ENCODE data around the gene CASZ1. TPM values are rescaled to one million over a fixed set of nuclear protein-coding genes. Genes with fewer than 3 reads are reported as not detected.

CASZ1 gene
- polyA plus RNA-seq, 3 donors = 0.30 to 3.7 (median 0.50) TPM

- intact Hi-C loops (cut with micrococcal nuclease) = no loop called here
- Mint-ChIP-seq H3K4me1 (peaks cover 34% of the 10 kb centered on the region), H3K27me3 (ENCODE audit: low read depth in 3 of 3) (peaks cover 14 to 22% (median 17%) of the 10 kb centered on the region in 3 donors), H3K4me3 (peak overlapping the region; percentile 55 to 90), H3K27ac (peak overlapping the region in 2 of 7 donors; percentile 41 to 94), H3K36me3 (peaks cover 0 to 2% of the 10 kb centered on the region in 2 donors), H3K9me3 (no peaks in the 10 kb centered on the region)
- peaks cover 19 to 24% of the 10 kb centered on the region in 2 donors for H3K4me1 ChIP-seq (ENCODE audit: control insufficient read depth in 1 of 2, insufficient read depth in 2 of 2, low read length in 2 of 2)
- no peak overlapping the region for H3K9ac ChIP-seq (ENCODE audit: insufficient read depth, low read length, poor library complexity, severe bottlenecking)
- H3K27ac ChIP-seq (ENCODE audit: low read depth in 1 of 2, low read length in 2 of 2) = no peak overlapping the region
- peak; percentile 57 for TF ChIP-seq CTCF (IDR thresholded peaks at IDR 0.05)
- H2AFZ ChIP-seq (ENCODE audit: insufficient read depth, low read depth, low read length, poor library complexity, severe bottlenecking) = no peak overlapping the region
- WGBS (ENCODE audit: insufficient coverage) = 82% methylated on average over 6 of the region's 13 CpGs
- no peaks in the 10 kb centered on the region for H3K36me3 ChIP-seq (replicated peaks in 1 of 2; ENCODE audit: control insufficient read depth in 1 of 2, insufficient read depth in 2 of 2, low read length in 2 of 2)
- H4K20me1 ChIP-seq (ENCODE audit: insufficient read depth, low read length) = peaks cover 5% of the 10 kb centered on the region
- no peak overlapping the region for H3K4me2 ChIP-seq (replicated peaks; ENCODE audit: extremely low read depth, low read length, poor library complexity, severe bottlenecking)
- peak overlapping the region in 1 of 3 experiments; percentile 86 for H3K4me3 ChIP-seq (replicated peaks in 1 of 3; ENCODE audit: low read depth in 2 of 3, low read length in 3 of 3)
- peak; percentile 25 to 45 (median 31) for DNase-seq
- H3K27me3 ChIP-seq (ENCODE audit: control insufficient read depth in 2 of 2, insufficient read depth in 2 of 2, low read length in 2 of 2) = peaks cover 0 to 10% of the 10 kb centered on the region in 2 donors
- no peaks in the 10 kb centered on the region for H3K79me2 ChIP-seq (ENCODE audit: insufficient read depth, low read length)
- H3K9me3 ChIP-seq (replicated peaks in 1 of 2; ENCODE audit: control insufficient read depth in 1 of 2, insufficient read depth in 1 of 2, low read length in 2 of 2) = no peaks in the 10 kb centered on the region
Measured at GRCh38 chr1:10692401-10693021, 103.9 kb downstream of the CASZ1 start.

- intact Hi-C loops (cut with micrococcal nuclease) = no loop called here
- Histone ChIP-seq H3K9me3 (replicated peaks in 1 of 2; ENCODE audit: control insufficient read depth in 1 of 2, insufficient read depth in 1 of 2, low read length in 2 of 2) (no peaks in the 10 kb centered on the region), H2AFZ (ENCODE audit: insufficient read depth, low read depth, low read length, poor library complexity, severe bottlenecking) (no peak overlapping the region), H3K27ac (ENCODE audit: low read depth in 1 of 2, low read length in 2 of 2) (no peak overlapping the region), H3K36me3 (replicated peaks in 1 of 2; ENCODE audit: control insufficient read depth in 1 of 2, insufficient read depth in 2 of 2, low read length in 2 of 2) (no peaks in the 10 kb centered on the region), H3K9ac (ENCODE audit: insufficient read depth, low read length, poor library complexity, severe bottlenecking) (no peak overlapping the region), H3K4me3 (replicated peaks in 1 of 3; ENCODE audit: low read depth in 2 of 3, low read length in 3 of 3) (no peak overlapping the region), H3K4me1 (ENCODE audit: control insufficient read depth in 1 of 2, insufficient read depth in 2 of 2, low read length in 2 of 2) (peaks cover 19 to 24% of the 10 kb centered on the region in 2 donors), H3K27me3 (ENCODE audit: control insufficient read depth in 2 of 2, insufficient read depth in 2 of 2, low read length in 2 of 2) (peaks cover 0 to 10% of the 10 kb centered on the region in 2 donors), H4K20me1 (ENCODE audit: insufficient read depth, low read length) (peaks cover 5% of the 10 kb centered on the region), H3K79me2 (ENCODE audit: insufficient read depth, low read length) (no peaks in the 10 kb centered on the region), H3K4me2 (replicated peaks; ENCODE audit: extremely low read depth, low read length, poor library complexity, severe bottlenecking) (no peak overlapping the region)
- Mint-ChIP-seq H3K9me3 (no peaks in the 10 kb centered on the region), H3K4me1 (peaks cover 35% of the 10 kb centered on the region), H3K27ac (no peak overlapping the region), H3K36me3 (peaks cover 0 to 2% of the 10 kb centered on the region in 2 donors), H3K4me3 (no peak overlapping the region), H3K27me3 (ENCODE audit: low read depth in 3 of 3) (peaks cover 15 to 25% (median 17%) of the 10 kb centered on the region in 3 donors)
- WGBS (ENCODE audit: insufficient coverage) = 0% methylated on average over 1 of the region's 1 CpG
- DNase-seq = no peak
- TF ChIP-seq CTCF (IDR thresholded peaks at IDR 0.05) = no peak
Measured at GRCh38 chr1:10691740-10692125, 104.7 kb downstream of the CASZ1 start.

All from CD14-positive monocyte (primary cell).